Measurements from ENCODE around the gene HTR4. TPM values are rescaled to one million over a fixed set of nuclear protein-coding genes. Genes with fewer than 3 reads are reported as not detected.

HTR4 gene
- polyA plus RNA-seq, 1 of the 3 experiments (the other 2 are of a cell fraction), result not detected

DNA sequence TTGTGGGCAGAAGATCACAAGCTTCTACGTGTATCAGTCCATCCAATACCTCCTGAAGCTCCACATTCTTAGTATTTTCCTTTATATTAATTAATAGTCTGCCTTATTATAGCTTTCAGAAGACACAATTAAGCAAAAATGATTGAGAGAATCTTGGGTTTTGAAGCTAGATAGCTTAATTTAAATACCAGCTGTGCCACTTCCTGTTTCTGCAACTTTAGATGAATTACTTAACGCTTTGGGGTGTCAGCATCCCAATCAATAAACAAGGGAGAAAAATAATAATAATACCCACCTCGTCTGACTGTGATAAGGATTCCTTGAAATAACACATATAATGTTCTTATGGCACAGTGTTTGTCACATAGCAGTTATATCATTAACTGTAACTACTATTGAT is 44.7 kb upstream of the HTR4 start:
- Histone ChIP-seq H3K79me2 (ENCODE audit: insufficient read depth) (no peaks in the 10 kb centered on the region), H3K27me3 (ENCODE audit: insufficient read depth) (no peaks in the 10 kb centered on the region), H3K4me3 (ENCODE audit: low read depth in 2 of 2, low read length in 1 of 2) (no peak overlapping the region), H3K9ac (no peak overlapping the region), H4K20me1 (ENCODE audit: insufficient read depth) (no peaks in the 10 kb centered on the region), H3F3A (replicated peaks; ENCODE audit: insufficient read depth) (peaks cover 2% of the 10 kb centered on the region), H3K9me2 (no peaks in the 10 kb centered on the region), H3K36me3 (replicated peaks in 1 of 2; ENCODE audit: control insufficient read depth in 1 of 2, insufficient read depth in 2 of 2, low read length in 1 of 2) (no peaks in the 10 kb centered on the region), H3K9me3 (no peaks in the 10 kb centered on the region), H2AFZ (ENCODE audit: low read depth) (no peak overlapping the region), H3K4me2 (no peak overlapping the region), H3K4me1 (ENCODE audit: control insufficient read depth in 1 of 2, insufficient read depth in 2 of 2, low read depth in 1 of 2, low read length in 1 of 2) (no peaks in the 10 kb centered on the region), H3K27ac (ENCODE audit: low read depth in 2 of 2, low read length in 1 of 2) (no peak overlapping the region)
- TF ChIP-seq FOXJ3 (CRISPR knock-in tag; IDR thresholded peaks at IDR 0.05), result no peak
- TF ChIP-seq TAF1 (IDR thresholded peaks at IDR 0.05; ENCODE audit: borderline replicate concordance, low read depth, low read length), result no peak
- TF ChIP-seq MEF2A (IDR thresholded peaks at IDR 0.05; ENCODE audit: borderline replicate concordance, low read depth), result no peak
- TF ChIP-seq GABPA (IDR thresholded peaks at IDR 0.05; ENCODE audit: low read depth), result no peak
- TF ChIP-seq IRF3 (IDR thresholded peaks at IDR 0.05; ENCODE audit: low read depth, low read length), result no peak
- no peak for TF ChIP-seq CHD2 (IDR thresholded peaks at IDR 0.05; ENCODE audit: low read length, partially characterized antibody)
- TF ChIP-seq ELF1 (IDR thresholded peaks at IDR 0.05), result no peak
- TF ChIP-seq TCF12 (IDR thresholded peaks at IDR 0.05), result no peak
- no peak for TF ChIP-seq REST (IDR thresholded peaks at IDR 0.05; ENCODE audit: low read depth, low read length)
- no peak for TF ChIP-seq RXRA (IDR thresholded peaks at IDR 0.05; ENCODE audit: borderline replicate concordance, low read depth)
- no peak for DNase-seq
- ChIA-PET POLR2A (no interaction called here), CTCF (interaction anchor here (0.6 to 5.0 kb wide), 2 partner anchors 32 to 237 kb away, joined by 3 to 33 read pairs; no protein-coding TSS in a partner anchor)
- 28% methylated on average over 3 of the region's 3 CpGs for WGBS (ENCODE audit: low lambda C conversion rate)

- Histone ChIP-seq H3F3A (replicated peaks; ENCODE audit: insufficient read depth) (peaks cover 2% of the 10 kb centered on the region), H2AFZ (ENCODE audit: low read depth) (no peak overlapping the region), H4K20me1 (ENCODE audit: insufficient read depth) (no peaks in the 10 kb centered on the region), H3K4me2 (peak overlapping the region; percentile 40; the same call in 1 of the 2 replicates), H3K9me3 (no peaks in the 10 kb centered on the region), H3K79me2 (ENCODE audit: insufficient read depth) (no peaks in the 10 kb centered on the region), H3K36me3 (replicated peaks in 1 of 2; ENCODE audit: control insufficient read depth in 1 of 2, insufficient read depth in 2 of 2, low read length in 1 of 2) (no peaks in the 10 kb centered on the region), H3K27ac (ENCODE audit: low read depth in 2 of 2, low read length in 1 of 2) (no peak overlapping the region), H3K27me3 (ENCODE audit: insufficient read depth) (no peaks in the 10 kb centered on the region), H3K4me1 (ENCODE audit: control insufficient read depth in 1 of 2, insufficient read depth in 2 of 2, low read depth in 1 of 2, low read length in 1 of 2) (no peaks in the 10 kb centered on the region), H3K9me2 (no peaks in the 10 kb centered on the region), H3K9ac (no peak overlapping the region), H3K4me3 (ENCODE audit: low read depth in 2 of 2, low read length in 1 of 2) (no peak overlapping the region)
- no peak for DNase-seq
- TF ChIP-seq, protein P1, sequence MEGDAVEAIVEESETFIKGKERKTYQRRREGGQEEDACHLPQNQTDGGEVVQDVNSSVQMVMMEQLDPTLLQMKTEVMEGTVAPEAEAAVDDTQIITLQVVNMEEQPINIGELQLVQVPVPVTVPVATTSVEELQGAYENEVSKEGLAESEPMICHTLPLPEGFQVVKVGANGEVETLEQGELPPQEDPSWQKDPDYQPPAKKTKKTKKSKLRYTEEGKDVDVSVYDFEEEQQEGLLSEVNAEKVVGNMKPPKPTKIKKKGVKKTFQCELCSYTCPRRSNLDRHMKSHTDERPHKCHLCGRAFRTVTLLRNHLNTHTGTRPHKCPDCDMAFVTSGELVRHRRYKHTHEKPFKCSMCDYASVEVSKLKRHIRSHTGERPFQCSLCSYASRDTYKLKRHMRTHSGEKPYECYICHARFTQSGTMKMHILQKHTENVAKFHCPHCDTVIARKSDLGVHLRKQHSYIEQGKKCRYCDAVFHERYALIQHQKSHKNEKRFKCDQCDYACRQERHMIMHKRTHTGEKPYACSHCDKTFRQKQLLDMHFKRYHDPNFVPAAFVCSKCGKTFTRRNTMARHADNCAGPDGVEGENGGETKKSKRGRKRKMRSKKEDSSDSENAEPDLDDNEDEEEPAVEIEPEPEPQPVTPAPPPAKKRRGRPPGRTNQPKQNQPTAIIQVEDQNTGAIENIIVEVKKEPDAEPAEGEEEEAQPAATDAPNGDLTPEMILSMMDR (IDR thresholded peaks at IDR 0.05), result no peak
- TF ChIP-seq SIN3A (IDR thresholded peaks at IDR 0.05; ENCODE audit: borderline replicate concordance, low read depth, low read length) (no peak), MAX (IDR thresholded peaks at IDR 0.05; ENCODE audit: low read depth) (no peak), CHD2 (IDR thresholded peaks at IDR 0.05; ENCODE audit: low read length, partially characterized antibody) (no peak), POLR2AphosphoS5 (IDR thresholded peaks at IDR 0.05; ENCODE audit: low read depth, low read length) (no peak), IRF3 (IDR thresholded peaks at IDR 0.05; ENCODE audit: low read depth, low read length) (no peak)
- TF ChIP-seq, protein P2, sequence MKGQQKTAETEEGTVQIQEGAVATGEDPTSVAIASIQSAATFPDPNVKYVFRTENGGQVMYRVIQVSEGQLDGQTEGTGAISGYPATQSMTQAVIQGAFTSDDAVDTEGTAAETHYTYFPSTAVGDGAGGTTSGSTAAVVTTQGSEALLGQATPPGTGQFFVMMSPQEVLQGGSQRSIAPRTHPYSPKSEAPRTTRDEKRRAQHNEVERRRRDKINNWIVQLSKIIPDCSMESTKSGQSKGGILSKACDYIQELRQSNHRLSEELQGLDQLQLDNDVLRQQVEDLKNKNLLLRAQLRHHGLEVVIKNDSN (IDR thresholded peaks at IDR 0.05; ENCODE audit: borderline replicate concordance, low read depth), result no peak
- CTCF ChIA-PET, result interaction anchor here (1.1 to 5.0 kb wide), 6 partner anchors 10 to 254 kb away, joined by 3 to 33 read pairs (median 5); no protein-coding TSS in a partner anchor
- WGBS (ENCODE audit: low lambda C conversion rate), result 11% methylated on average over 2 of the region's 2 CpGs
- POLR2A ChIA-PET, result no interaction called here
Observed at GRCh38 chr5:148697809-148698196, 43.5 kb upstream of the HTR4 start.

Data from SK-N-SH (cell line).